ENCODE data around the gene HYAL3. TPM values are rescaled to one million over a fixed set of nuclear protein-coding genes. Genes with fewer than 3 reads are reported as not detected.

The HYAL3 gene
- total RNA-seq, 2 donors from 2014 or later = 2.7 to 3.7 TPM

Other genes with a start within 250 kb of the HYAL3 start
- 100 to 1,000 TPM; 292 to 353 TPM for gene RBM5, start 210.5 kb downstream of the HYAL3 start, total RNA-seq
- gene SEMA3F, start 144.1 kb downstream of the HYAL3 start, total RNA-seq = under 1 TPM in 1 of 2 donors, not detected in 1; 0.18 TPM
- under 1 TPM in 1 of 2 donors, not detected in 1; 0.10 TPM for gene GNAT1, start 107.8 kb downstream of the HYAL3 start, total RNA-seq
- gene SLC38A3, start 94.1 kb downstream of the HYAL3 start, total RNA-seq = under 1 TPM in 1 of 2 donors, not detected in 1; 0.78 TPM
- gene GNAI2, start 63.2 kb downstream of the HYAL3 start, total RNA-seq = 100 to 1,000 TPM; 266 to 288 TPM
- gene SEMA3B, start 30.3 kb downstream of the HYAL3 start, total RNA-seq = 1 to 10 TPM; 1.7 to 1.8 TPM
- gene LSMEM2, start 20.3 kb downstream of the HYAL3 start, total RNA-seq = not detected
- gene IFRD2, start 7.0 kb downstream of the HYAL3 start, total RNA-seq = 10 to 100 TPM; 46.7 to 49.2 TPM
- 10 to 100 TPM; 35.3 to 42.9 TPM for gene NAA80, start within 50 bp of the HYAL3 start, total RNA-seq
- gene HYAL1, start 4.2 kb upstream of the HYAL3 start, total RNA-seq = under 1 TPM in 1 of 2 donors, not detected in 1; 0.44 TPM
- 1 to 10 TPM; 1.6 to 2.1 TPM for gene HYAL2, start 23.3 kb upstream of the HYAL3 start, total RNA-seq
- gene TUSC2, start 28.8 kb upstream of the HYAL3 start, total RNA-seq = 10 to 100 TPM; 17.7 to 18.0 TPM
- gene RASSF1, start 41.4 kb upstream of the HYAL3 start, total RNA-seq = 100 to 1,000 TPM in 1 of 2 donors, 10 to 100 TPM in 1; 83.5 to 105 TPM
- 1 to 10 TPM; 1.1 to 1.3 TPM for gene ZMYND10, start 46.3 kb upstream of the HYAL3 start, total RNA-seq
- 10 to 100 TPM; 27.5 to 29.1 TPM for gene NPRL2, start 51.4 kb upstream of the HYAL3 start, total RNA-seq
- 10 to 100 TPM; 20.8 to 27.2 TPM for gene CYB561D2, start 51.5 kb upstream of the HYAL3 start, total RNA-seq
- 10 to 100 TPM; 16.7 to 17.4 TPM for gene TMEM115, start 60.1 kb upstream of the HYAL3 start, total RNA-seq
- gene CACNA2D2, start 204.2 kb upstream of the HYAL3 start, total RNA-seq = 1 to 10 TPM; 2.2 to 3.5 TPM